NCI-H2196 (cell line): ENCODE measurements around the gene WWC1.
"Not testable (repeated sequence)": the region's sequence is repeated elsewhere in the genome, so short reads cannot be mapped to it uniquely, and the experiment has no call there.

Experiments used
- DNase-seq: peaks from one replicate; lab custom pipeline; 2025; ENCODE audit not compliant: unreplicated experiment; lab: John Stamatoyannopoulos, UW

WWC1 gene

DNA sequence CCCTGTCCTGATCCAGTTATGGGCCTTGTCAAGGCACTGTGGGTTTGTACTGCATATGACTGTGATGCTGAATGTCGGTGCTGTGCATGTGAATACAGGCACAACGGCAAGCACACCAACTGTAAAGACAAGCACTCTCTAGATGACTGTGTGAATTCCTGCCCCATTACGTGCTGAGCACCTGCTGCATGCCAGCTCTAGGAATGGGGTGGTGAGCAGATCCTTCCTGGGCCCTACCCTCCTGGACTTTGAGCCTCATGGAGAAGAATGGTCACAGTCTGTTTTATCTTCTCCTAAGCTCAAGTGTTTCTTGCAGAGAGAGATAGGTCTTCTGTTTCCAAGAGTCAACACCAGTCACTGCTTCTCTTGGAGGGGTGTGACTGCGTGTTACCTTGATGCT, 138.9 kb downstream of the WWC1 start:
- DNase-seq, result no peak

DNA sequence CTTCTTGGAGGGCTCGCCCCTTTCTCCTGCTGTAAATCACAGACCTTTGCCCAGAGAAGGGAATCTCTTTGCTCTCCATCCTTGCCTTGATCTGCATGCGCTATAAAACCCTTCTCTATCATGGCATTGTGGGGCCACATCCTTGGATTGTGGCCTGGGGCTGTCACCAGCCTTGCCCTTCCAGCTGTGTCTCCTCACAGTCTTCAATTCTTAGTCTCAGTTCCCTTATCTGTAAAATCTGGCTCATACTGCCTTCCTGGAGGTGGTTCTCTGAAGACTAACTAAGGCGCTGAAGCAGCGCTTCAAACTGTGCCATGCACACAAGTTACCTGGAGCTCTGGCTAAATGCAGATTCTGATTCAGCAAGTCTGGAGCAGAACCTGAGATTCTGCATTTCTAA, 141.5 kb downstream of the WWC1 start:
- DNase-seq, result no peak

DNA sequence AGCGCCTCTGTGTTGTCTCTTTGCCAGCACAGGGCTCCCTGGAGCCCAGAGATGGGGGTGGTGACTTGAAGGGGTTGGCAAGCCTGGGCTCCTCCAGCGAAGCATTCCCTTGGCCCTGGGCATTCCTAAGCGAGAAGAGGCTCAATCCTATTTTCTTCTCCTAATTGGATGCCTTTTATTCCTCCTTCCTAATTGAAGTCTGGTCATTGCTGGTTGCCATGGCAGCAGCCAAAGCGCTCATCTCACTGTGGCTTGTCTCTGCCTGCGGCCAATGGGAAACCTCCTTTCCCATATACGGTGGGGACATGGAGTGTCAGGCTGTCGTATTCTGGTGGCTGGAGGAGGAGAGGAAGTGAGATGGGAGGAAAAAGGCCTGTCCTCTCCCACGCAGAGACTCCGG, 142.6 kb downstream of the WWC1 start:
- DNase-seq, result no peak

DNA sequence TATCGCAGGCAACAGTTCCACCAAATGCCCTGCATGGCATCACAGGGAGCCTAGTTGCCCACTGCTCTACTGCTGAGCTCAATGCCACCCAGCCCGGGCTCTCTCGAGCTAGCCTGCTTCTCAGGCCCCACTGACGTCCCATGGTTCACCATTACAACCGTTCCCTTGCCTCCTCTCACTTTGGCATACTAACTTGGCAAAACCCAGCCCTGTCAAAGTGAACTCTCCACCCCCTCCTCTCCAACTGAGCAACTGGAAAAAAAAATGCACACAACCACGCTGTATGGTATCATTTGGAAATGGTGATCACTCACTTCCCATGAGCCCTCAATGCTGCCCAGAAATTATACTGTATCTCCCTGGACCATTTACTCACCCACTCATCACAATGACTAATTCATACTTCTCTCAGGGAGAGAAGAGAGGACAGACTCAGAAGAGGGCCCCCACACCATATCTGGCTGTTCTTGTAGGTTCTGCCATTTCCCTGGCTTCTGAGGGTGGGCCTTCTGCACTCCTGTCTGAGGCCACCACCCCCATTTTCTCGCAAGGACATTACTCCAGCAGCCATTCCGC, 143.4 kb downstream of the WWC1 start:
- DNase-seq, result no peak

DNA sequence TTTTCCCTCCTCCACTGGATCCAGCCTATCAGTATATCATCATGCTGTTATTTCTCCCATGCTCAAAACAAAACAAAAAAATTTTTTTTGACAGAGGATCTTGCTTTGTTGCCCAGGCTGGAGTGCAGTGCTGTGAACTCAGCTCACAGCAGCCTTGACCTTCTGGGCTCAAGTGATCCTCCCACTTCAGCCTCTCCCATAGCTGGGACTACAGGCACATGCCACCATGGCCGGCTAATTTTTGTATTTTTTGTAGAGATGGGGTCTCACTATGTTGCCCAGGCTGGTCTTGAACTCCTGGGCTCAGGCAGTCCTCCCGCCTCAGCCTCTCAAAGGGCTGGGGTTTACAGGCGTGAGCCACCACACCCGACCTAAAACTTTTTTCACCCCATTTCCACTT, 143.9 kb downstream of the WWC1 start:
- DNase-seq, result not testable (repeated sequence)

DNA sequence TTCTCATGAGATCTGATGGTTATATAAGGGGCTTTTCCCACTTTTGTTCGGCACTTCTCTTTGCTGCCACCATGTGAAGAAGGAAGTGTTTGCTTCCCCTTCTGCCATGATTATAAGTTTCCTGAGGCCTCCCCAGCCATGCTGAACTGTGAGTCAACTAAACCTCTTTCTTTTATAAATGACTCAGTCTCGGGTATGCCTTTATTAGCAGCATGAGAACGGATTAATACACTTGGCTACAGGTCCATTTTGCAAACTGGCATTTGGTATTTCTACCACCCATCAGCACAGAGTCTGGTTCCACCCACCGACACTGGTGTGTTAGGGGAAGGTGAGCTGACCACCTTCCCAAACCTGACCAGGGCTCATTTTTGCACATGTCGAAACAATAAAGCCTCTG, 146.9 kb downstream of the WWC1 start:
- DNase-seq, result no peak

DNA sequence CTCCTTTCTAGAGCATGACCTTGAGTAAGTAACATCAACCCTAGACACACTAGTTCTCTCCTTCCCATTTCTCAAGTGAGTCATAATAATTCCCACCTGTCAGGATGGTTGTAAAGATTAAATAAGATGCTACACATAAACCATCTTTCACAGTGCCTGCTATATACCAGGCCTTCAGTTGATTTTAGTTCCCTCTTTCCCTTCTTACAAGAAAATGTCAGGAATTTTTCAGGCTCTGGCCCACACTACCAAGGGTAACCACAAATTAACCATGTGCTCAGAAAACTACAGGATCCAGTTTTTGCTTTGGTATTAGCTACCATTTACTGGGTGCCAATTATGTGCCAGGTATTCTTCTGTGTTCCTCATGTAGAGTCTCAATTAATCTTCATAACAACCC, 152.1 kb downstream of the WWC1 start:
- DNase-seq, result no peak

DNA sequence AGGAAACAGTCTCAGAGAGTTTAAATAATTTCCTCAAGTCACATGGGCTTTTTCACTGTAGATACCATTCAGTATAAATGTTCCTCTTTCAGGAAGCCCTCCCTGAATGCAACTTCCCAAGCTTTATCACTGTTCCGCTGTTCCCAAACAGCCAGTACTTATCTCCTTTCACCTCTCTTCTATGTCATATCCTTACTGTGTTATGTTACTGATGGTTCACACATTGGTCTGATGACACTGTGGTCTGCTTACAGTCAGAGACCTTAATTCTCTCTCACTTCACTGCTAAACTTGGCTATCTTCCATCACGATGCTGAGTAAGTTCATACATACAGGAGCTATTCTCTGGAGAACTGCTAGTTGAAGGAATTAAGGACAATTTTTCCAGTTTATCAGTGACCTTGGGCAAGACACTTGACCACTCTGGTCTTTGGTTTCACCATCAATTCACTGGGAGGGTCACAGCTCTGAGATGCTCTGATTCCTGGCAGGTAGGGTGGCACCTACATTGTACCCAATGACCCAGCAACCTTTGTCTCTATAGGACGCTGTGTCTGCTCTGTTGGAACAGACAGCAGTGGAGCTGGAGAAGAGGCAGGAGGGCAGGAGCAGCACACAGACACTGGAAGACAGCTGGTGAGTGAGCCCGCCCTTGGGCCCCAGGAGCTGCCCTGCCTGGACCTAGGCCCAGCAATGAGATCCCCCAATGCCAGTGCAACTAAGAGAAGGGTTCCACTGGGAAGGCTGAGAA, 152.7 kb downstream of the WWC1 start:
- no peak for DNase-seq

DNA sequence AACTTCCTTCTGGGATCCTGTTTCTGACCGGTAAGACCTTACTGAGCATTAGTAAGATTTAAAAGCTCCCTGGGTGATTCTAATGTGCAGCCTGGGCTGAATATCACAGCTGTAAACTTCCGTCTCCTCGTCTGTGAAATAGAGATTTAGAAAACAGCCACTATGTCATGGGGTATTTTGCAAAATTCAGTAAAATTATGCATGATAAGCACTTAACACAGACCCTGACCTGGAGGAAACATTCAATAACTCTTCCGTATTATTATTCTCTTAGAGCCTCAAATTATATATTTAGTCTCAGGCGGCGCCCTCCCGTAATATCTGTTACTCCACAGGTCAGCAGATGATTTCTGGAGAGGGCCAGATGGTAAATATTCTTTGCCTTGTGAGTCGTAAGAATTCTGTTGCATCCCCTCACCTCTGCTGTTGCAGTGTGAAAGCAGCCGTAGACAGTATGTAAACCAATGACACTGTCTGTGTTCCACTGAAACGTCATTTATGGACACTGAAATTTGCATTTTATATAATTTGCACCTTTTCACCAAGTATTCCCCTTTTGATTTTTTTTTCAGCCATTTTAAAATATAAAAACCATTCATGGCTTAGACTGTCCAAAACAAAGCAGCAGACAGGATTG, 155.7 kb downstream of the WWC1 start:
- no peak for DNase-seq

DNA sequence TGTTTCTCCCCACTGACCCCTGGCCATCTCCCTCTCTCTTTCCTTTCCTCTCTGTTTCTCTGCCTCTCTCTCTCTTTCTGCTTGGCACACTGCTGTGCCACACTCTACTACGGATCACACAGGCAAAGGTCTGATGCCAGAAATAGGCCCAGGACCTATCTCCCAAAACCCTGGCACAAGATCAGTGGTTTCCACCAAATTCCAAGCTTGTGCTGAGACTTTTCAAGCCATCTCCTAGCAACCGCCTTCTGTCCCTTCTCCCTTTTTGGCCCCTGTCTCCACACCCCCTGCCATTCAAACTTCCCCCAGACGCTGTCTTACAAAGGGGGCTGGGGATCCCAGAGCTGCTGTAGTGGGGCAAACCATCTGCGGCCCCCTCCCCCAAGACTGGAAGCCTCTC, 156.4 kb downstream of the WWC1 start:
- no peak for DNase-seq

DNA sequence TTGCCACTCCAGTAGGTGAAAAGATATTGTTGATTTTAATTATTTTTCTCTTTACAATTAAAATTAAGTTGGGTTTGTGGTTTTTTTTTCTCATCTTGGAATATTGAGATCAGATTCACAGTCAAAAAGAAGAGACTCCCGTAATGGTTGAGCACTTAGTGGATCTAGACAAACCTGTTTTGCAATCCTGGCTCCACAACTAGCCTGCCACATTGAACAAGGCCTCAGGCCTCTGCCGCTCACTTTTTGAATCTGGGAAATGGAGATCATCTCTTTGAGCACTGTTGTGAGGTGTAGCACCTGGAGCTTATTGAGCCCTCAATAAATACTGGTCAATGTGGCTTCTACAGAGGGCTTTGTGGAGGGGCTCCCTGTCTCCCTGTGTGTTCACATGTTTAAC, 157.7 kb downstream of the WWC1 start:
- DNase-seq, result no peak

DNA sequence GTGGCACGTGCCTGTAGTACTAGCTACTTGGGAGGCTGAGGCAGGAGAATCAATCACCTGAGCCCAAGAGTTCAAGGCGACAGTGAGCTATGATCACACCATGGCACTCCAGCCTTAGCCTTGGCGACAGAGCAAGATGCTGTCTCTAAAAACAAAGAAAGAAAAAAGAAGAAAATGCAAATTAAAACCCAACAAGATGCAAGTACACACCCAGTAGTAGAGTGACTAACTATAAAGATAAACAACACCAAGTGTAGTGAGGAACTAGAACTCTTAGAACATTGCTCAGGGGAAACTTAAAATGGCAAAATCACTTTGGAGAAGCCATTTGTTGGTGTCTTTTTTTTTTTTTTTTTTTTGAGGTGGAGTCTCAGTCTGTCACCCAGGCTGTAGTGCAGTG, 160.1 kb downstream of the WWC1 start:
- no peak for DNase-seq

DNA sequence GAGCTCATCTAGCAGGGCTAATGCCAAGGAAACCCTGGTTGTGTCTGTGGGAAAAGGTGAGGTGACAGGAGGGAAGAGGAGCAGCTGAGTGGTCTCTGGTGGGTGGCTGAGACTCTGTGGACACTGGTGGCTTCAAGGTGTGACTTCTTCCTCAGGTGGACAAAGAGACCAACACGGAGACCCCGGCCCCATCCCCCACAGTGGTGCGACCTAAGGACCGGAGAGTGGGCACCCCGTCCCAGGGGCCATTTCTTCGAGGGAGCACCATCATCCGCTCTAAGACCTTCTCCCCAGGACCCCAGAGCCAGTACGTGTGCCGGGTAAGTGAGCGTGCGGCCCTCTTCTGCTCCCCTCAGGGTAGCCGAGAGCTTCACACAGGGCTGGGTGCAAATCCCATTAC, 163.8 kb downstream of the WWC1 start:
- DNase-seq, result no peak

DNA sequence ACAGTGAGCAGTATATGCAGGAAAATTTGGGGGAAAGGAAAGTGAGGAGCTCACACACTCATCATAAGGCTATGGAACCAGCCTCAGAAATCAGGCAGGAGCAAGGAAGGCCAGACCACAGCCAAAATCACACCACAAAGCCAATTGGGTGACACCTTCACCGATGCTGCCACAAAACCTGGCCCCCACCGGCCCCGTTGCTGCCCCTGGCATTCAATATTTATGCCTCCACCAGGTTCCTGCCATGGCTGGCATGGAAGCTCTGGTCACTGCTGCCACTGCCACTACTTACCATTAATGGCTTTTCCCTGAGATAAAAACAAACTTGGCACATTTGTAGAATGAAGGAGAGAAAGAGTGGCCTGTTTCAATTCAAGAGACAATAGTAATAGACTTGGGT, 166.1 kb downstream of the WWC1 start:
- no peak for DNase-seq

DNA sequence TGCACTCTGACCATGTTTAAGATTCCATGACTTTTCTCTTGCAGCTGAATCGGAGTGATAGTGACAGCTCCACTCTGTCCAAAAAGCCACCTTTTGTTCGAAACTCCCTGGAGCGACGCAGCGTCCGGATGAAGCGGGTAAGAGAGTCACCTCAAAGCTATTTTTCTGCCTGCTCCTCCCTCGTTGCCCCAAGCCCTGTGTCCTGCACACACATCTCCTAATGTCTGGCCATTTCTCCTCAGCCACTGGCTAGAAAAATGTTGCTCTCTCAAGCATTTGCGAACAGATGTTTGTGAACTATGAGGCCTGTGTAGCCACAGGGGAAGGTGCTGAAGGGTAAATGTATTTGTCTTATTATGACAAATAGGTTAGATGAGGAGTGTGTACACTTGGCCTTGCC, 169.2 kb downstream of the WWC1 start:
- DNase-seq, result no peak

DNA sequence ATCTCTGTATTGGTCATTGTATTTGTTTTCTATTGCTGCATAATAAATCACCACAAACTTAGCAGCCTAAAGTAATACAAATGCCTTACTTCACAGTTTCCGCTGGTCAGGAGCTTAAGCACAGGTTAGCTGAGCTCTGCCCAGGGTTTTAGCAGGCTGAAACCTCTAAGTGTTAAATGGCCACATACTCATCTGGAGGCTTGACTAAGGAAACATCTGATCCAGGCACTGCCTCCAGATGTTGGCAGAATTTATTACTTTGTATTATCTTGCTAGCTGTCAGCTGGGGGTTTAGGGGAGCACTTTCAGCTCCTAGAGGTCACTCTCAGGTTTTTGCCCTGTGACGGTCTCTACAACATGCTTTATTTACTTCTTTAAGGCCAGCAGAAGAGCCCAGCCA, 171.6 kb downstream of the WWC1 start:
- DNase-seq, result no peak

DNA sequence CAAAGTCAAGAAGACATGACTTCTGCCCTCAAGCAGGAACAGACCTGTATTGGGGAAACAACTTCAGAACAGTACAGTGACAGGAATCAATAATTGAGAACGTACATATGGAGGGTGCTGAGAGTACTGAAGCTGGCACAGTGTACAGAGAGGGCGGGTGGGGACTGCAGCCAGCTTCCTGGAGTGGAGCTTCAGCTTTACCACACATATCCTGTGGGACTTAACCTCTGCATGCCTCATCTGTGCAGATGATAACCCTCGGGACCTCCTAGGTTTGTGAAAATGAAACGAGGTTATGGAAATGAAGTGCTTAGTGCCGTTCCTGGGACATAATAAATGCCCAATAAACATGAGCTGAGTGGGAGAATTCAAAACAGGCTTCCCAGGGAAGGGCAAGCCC, 172.8 kb downstream of the WWC1 start:
- DNase-seq, result no peak

DNA sequence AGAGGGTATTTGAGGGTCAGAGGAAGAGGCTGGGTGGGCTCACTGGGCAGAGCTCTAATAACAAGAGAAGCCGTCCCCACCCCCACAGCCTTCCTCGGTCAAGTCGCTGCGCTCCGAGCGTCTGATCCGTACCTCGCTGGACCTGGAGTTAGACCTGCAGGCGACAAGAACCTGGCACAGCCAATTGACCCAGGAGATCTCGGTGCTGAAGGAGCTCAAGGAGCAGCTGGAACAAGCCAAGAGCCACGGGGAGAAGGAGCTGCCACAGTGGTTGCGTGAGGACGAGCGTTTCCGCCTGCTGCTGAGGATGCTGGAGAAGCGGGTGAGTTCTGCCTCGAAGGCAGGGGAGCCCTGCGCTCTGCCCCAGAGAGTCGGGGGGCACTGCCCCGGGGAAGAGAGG, 173.2 kb downstream of the WWC1 start:
- DNase-seq, result no peak

DNA sequence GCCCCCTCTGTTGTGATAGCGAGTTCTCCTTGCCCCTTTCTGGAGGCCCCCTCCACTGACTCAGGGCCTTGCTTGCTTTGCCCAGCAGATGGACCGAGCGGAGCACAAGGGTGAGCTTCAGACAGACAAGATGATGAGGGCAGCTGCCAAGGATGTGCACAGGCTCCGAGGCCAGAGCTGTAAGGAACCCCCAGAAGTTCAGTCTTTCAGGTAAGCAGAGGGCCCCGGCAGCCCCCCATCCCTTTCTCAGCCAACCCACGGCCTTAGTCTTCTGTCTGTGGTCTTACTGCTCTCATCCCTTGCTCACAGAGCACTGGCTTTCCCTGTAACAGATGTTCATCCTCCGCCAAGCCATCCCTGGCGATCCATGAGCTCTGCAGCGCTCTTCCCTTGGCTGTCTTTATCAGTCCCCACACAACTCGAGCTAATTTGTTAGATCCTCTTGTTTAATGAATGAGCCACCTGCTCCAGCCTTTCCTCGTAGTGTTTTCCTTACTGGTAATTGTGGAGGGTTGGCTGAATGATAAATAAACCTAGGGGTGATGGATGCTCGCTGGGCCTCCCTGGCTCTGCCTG, 176.4 kb downstream of the WWC1 start:
- no peak for DNase-seq

DNA sequence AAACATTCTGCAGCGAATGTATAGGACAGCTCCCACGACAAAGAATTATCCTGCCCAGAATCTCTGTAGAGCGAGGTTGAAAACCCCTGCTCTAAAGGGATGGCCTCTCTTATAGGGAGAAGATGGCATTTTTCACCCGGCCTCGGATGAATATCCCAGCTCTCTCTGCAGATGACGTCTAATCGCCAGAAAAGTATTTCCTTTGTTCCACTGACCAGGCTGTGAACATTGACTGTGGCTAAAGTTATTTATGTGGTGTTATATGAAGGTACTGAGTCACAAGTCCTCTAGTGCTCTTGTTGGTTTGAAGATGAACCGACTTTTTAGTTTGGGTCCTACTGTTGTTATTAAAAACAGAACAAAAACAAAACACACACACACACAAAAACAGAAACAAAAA, 177.4 kb downstream of the WWC1 start:
- no peak for DNase-seq

DNA sequence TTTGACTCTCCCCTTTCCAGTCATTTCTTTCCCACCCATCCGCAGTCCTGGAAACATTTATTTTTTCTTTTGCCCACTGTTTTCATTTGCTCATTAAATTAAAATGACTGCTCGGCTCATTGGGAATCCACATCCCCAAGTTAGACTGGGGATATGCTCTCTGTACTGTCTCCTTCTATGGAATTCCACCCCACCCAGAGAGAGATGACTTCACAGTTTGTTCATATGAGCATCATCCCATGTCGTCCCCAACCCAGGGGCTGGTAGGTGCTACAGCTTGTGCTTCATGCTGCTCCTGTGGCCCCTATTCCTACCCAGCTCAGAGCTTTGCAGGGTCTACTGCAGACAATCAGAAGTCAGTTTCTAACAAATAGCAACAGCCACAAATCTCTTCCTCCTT, 178.4 kb downstream of the WWC1 start:
- no peak for DNase-seq

DNA sequence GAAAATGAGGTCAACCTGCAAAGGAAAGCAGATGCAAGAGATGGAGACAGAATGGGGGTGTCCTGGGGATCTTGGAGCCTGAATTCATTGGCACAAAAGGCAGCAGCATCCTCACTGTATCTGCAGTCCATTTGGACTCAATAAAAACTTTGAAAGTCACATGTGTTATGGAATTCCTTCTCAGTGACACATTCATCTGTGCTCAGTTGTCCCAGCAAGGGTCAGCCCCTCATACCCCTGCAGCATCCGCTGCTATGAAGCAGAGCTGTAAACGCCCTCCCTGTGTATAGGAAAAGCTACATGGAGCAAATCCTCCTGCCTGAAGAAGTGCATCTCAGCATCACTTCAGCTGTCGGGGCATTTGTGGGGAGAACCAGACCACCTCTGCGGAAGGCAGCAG, 180.3 kb downstream of the WWC1 start:
- no peak for DNase-seq
